Measurements from ENCODE around the gene MIPEP. TPM values are rescaled to one million over a fixed set of nuclear protein-coding genes. Genes with fewer than 3 reads are reported as not detected.

The MIPEP gene
- total and polyA plus RNA-seq, 10 of the 15 experiments (the other 5 are each of a cell fraction or from before 2014, with no cell fraction given): 15.6 to 56.2 (median 29.8) TPM

DNA sequence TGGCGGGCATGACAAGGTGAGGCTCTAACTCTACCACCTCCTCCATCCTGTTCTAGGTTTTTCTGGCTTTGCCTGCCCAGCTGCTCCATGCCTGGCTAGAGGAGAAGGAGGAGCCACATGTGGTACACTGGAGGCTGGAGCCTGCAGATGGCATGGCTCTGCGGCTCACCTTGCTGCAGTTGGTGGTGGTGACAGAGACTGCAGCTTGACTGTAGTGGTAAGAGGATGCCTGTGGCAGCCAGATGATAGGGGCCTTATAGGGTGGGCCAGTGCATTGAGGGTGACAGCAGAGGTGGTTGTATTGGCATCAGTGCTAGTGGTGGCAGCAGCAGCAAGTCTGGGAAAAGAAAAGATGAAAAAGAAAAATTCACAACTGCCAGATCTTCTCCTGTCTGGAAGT lies 172.8 kb downstream of the MIPEP start:
- H3K79me2 ChIP-seq (ENCODE audit: control insufficient read depth, insufficient read depth, low read length): no peaks in the 10 kb centered on the region
- 73% methylated on average over 2 of the region's 2 CpGs for WGBS (ENCODE audit: insufficient coverage, insufficient replicate concordance, low lambda C conversion rate, missing lambda C conversion rate)
- TF ChIP-seq MXI1 (IDR thresholded peaks at IDR 0.05; ENCODE audit: low read depth, low read length): no peak
- TF ChIP-seq, protein P1, sequence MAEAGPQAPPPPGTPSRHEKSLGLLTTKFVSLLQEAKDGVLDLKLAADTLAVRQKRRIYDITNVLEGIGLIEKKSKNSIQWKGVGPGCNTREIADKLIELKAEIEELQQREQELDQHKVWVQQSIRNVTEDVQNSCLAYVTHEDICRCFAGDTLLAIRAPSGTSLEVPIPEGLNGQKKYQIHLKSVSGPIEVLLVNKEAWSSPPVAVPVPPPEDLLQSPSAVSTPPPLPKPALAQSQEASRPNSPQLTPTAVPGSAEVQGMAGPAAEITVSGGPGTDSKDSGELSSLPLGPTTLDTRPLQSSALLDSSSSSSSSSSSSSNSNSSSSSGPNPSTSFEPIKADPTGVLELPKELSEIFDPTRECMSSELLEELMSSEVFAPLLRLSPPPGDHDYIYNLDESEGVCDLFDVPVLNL (IDR thresholded peaks at IDR 0.05; ENCODE audit: low read depth, low read length): no peak
- no peak for TF ChIP-seq NR2C1 (IDR thresholded peaks at IDR 0.05)
- TF ChIP-seq, protein P2, sequence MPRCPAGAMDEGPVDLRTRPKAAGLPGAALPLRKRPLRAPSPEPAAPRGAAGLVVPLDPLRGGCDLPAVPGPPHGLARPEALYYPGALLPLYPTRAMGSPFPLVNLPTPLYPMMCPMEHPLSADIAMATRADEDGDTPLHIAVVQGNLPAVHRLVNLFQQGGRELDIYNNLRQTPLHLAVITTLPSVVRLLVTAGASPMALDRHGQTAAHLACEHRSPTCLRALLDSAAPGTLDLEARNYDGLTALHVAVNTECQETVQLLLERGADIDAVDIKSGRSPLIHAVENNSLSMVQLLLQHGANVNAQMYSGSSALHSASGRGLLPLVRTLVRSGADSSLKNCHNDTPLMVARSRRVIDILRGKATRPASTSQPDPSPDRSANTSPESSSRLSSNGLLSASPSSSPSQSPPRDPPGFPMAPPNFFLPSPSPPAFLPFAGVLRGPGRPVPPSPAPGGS (IDR thresholded peaks at IDR 0.05; ENCODE audit: borderline replicate concordance, insufficient read depth, low read depth, low read length, poor library complexity, severe bottlenecking): no peak
- TF ChIP-seq EGR1 (IDR thresholded peaks at IDR 0.05; ENCODE audit: borderline replicate concordance in 1 of 2, low read depth in 2 of 2, low read length in 2 of 2): no peak
- TF ChIP-seq RELA (IDR thresholded peaks at IDR 0.05; ENCODE audit: borderline replicate concordance, partially characterized antibody): no peak
- TF ChIP-seq TBL1XR1 (IDR thresholded peaks at IDR 0.05; ENCODE audit: low read depth, low read length): no peak
- TF ChIP-seq TARDBP (IDR thresholded peaks at IDR 0.05; ENCODE audit: borderline replicate concordance): no peak
- no peak for TF ChIP-seq MAX (IDR thresholded peaks at IDR 0.05; ENCODE audit: low read depth, low read length)
- TF ChIP-seq TCF3 (IDR thresholded peaks at IDR 0.05; ENCODE audit: borderline replicate concordance, insufficient read depth, low read depth, low read length): no peak
- TF ChIP-seq NFIC (IDR thresholded peaks at IDR 0.05; ENCODE audit: low read depth, low read length): no peak
- TF ChIP-seq ZZZ3 (IDR thresholded peaks at IDR 0.05; ENCODE audit: control insufficient read depth, insufficient read length, low read depth): no peak
- no peak for TF ChIP-seq RFX5 (IDR thresholded peaks at IDR 0.05; ENCODE audit: low read depth, low read length)
- no peak for TF ChIP-seq NBN (IDR thresholded peaks at IDR 0.05)
- TF ChIP-seq KLF5 (IDR thresholded peaks at IDR 0.05; ENCODE audit: partially characterized antibody): no peak
- no peak for TF ChIP-seq SREBF1 (IDR thresholded peaks at IDR 0.05; ENCODE audit: low read length)
- no peak for TF ChIP-seq FOXK2 (IDR thresholded peaks at IDR 0.05)
- TF ChIP-seq RCOR1 (conservative IDR thresholded peaks at IDR 0.05; ENCODE audit: low read depth, low read length): no peak
- peak; percentile 37 for ATAC-seq
- no TSS peak for BruUV-seq (replicated peaks)
- ChIA-PET RAD21 (ENCODE audit: unreplicated experiment) (interaction anchor here (1.9 kb wide), 1 partner anchor 172 kb away, joined by 5 read pairs; the partner anchor contains the start of gene MIPEP), SMC1A (ENCODE audit: uncharacterized antibody, unreplicated experiment) (interaction anchor here (1.5 to 3.2 kb wide), 2 partner anchors 129 to 173 kb away, joined by 3 to 10 read pairs; partner anchors contain the start of gene MIPEP), CTCF (interaction anchor here (1.2 to 2.8 kb wide), 6 partner anchors 52 to 173 kb away, joined by 3 to 11 read pairs (median 4); partner anchors contain the start of gene MIPEP), POLR2A (no interaction called here)
- peaks cover 5% of the 10 kb centered on the region; the same call in 2 of the 3 replicates for H3K9me3 ChIP-seq (replicated peaks; ENCODE audit: control insufficient read depth, insufficient read depth, low read length)
- H3K9ac ChIP-seq (ENCODE audit: control insufficient read depth, insufficient read depth, low read length): no peak overlapping the region
- H3K4me3 ChIP-seq: no peak overlapping the region
- no peak for DNase-seq (ENCODE audit: low read depth, low spot score)
- H3K27me3 ChIP-seq (replicated peaks in 1 of 2; ENCODE audit: control insufficient read depth in 2 of 2, insufficient read depth in 2 of 2, low read length in 1 of 2): no peaks in the 10 kb centered on the region
- H3K4me1 ChIP-seq (ENCODE audit: control insufficient read depth, insufficient read depth, low read length): peaks cover 2% of the 10 kb centered on the region
- no peak overlapping the region for H2AFZ ChIP-seq (ENCODE audit: control insufficient read depth, low read depth, low read length)
- no peak overlapping the region for H3K4me2 ChIP-seq (ENCODE audit: control insufficient read depth, insufficient read depth)
- H3K27ac ChIP-seq (ENCODE audit: control insufficient read depth, insufficient read depth): no peak overlapping the region
- in situ Hi-C loops (cut with MboI) (no loop called here), intact Hi-C loops (cut with micrococcal nuclease; ENCODE audit: unreplicated experiment) (loop anchor here (2.0 kb wide), 1 partner anchor 154 kb away; no protein-coding TSS in a partner anchor)
- no peak for FAIRE-seq
- H4K20me1 ChIP-seq (ENCODE audit: control insufficient read depth, insufficient read depth): no peaks in the 10 kb centered on the region
- H3K36me3 ChIP-seq (ENCODE audit: control insufficient read depth in 2 of 2, insufficient read depth in 2 of 2, low read length in 1 of 2): no peaks in the 10 kb centered on the region

Measured in GM12878 (cell line).